KG1 (cell line): ENCODE data around the gene TCF7.

Experiments used
- DNase-seq: peaks from one replicate; lab custom pipeline; 2025; lab: John Stamatoyannopoulos, UW

The TCF7 gene

DNA sequence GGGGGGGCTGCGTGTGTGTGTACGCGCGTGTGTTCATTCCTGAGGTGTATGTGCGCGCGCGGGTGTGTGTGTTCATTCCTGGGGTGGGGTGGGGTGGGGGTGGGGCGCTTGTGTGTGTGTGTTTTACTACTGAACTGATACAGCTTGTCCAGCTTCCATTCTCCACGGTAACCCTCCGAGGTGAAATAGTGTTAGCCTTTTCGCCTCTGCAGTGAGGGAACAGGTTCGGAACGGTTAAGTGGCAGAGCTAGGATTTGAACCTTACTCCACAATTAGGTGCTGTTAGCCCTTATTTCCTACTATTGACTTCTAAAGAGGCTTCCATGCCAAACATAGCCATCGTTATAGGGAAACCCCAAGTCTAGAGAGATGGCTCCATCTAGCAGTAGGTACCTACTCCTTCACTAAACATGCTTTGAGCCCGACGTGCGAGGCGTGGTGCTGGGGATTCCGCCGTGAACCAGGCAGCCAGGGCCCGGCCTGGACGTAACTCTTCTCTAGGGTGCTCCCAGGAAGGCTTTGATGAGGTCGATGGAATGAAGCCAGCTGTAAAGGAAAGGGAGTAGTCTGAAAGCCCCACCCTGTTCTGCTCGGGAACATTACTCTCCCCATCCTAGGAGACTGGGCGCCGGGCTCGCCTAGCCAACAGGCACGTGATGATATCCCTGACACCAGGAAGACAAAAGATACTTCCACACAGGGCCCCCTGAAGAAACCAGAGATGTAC lies 63.1 kb downstream of the TCF7 start:
- DNase-seq: no peak

DNA sequence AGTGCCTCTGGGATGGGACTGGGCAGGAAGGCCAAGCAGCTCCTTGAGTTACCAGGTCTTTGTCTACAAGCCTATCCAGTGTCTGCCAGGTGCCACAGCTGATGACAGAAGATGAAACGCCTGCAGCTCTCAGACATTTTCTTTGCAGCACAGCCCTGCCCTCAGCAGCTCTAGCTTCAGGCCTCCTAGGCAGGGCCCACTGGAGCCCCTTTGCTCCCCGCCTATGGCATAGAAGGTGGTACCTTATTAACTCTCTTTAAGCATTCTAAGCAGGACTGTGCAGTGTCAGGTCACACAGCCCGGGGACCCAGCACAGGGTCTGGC lies 63.6 kb downstream of the TCF7 start:
- DNase-seq: no peak

DNA sequence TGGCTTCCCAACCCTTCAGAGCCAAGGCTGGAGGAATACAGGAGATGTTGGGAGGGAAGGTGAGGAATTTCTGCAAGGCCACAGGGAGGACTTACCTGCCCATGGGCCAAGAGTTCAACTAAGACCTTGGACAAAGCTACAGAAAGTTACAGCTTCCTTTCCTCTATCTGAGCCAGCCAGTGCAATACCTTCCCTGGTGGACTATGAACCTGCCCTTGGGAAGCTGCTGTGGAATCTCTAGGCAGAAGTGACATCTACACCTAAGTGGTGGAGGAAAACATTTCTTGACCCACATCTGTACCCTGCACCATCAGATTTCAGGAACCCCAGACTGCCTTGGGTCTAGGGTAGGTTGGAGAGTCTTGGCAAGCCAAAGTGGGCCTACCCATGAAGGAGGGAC lies 69.0 kb downstream of the TCF7 start:
- DNase-seq: no peak

DNA sequence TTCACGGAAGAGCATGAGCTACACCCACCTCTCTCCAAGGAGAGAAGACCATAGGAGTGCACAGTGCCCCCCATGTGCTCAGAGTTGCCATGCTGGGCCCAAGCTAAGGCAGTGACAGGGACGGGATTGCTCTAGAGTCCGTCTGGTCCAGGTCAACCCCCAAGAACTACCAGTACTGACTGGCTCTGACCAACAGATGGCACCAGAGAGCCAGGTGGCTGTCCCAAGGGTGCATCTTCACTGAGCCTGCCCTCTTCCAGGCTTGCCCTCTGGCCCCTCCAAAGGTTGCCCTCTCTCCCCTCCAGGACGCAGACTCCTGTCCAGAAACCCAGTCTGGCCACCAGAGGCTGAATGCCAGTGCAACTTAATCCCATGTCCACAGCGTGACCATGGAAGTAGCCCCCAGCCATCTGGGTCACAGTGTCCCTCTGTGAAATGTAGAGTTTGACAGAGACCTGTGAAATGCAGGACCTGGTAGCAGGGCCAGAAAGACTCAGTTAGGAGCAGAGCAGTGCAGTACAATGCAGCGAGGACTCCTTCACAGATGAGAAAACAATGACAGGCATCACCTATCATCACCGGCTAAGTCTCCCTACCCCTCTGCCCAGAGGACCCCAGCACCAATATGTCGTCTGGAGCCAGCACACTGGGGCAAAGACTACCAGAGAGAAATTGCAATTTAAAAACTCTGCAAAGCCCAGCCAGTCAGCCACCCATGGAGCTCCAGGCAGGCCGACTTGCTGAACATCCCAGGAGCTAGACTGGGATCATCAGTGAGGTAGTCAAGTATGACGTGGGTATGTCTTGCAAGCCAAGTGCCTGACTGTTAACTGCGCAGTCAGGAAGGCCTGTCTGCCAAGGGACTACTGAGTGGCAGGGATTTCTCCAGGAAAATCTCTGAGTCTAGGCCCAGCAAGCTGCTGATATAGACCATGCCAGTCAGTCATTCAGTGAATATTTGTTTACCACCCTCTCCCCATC lies 70.0 kb downstream of the TCF7 start:
- DNase-seq: peak; percentile 2

DNA sequence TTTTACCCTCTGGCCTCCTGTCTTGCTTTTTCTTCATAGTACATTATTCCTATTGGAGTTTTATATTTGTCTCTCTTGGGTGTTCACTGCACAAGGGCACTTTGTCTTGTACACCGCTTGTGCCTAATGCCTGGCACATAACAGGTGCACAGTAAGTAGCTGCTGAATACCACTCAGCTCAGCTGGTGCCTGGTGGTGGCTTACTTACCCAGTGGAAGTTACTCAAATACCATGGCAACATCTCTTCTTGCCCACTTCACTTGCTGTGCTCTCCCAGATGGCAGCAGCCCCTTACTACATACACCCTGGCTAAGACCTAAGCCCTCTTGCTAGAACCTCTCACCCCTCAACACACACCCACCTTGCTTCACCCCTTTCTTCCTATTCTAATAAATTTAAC lies 73.6 kb downstream of the TCF7 start:
- no peak for DNase-seq

DNA sequence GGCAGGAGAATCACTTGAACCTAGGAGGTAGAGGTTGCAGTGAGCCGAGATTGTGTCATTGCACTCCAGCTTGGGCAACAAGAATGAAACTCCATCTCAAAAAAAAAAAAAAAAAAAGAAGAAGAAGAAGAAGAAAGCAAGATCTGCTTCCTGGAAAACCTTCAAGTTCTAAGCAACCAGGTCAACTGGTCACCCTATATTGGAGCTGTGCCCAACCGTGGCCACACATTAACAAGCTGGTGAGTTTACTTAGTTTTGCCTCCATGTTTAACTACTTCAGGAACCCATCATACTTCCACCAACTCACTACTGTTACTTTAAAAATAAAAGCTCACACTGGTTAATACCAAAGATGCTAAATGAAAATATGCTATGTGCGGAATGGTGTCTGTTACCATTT lies 74.5 kb downstream of the TCF7 start:
- DNase-seq: no peak

DNA sequence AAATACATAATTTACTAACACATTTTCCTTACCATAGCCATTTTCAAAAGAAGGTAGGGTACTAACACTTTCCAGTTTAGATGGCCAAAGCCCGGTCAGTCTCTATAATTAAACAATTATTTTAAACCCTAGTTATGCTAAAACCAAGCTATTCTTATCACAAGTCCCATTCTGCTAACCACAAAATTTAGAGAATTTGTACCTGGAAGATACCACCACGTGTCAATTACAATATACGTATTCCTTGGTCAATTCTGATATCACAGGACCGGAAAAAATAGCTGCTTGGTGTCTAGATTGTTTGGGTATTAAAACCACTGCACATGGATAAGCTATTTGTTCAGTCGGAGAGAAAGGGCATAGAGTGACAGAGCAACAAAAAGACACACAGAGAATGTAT lies 81.2 kb downstream of the TCF7 start:
- no peak for DNase-seq
